ENCODE data around the gene TM9SF3. TPM values are rescaled to one million over a fixed set of nuclear protein-coding genes. Genes with fewer than 3 reads are reported as not detected.

TM9SF3 gene
- total RNA-seq, 2 donors from 2014 or later, result 74.1 to 165 TPM

DNA sequence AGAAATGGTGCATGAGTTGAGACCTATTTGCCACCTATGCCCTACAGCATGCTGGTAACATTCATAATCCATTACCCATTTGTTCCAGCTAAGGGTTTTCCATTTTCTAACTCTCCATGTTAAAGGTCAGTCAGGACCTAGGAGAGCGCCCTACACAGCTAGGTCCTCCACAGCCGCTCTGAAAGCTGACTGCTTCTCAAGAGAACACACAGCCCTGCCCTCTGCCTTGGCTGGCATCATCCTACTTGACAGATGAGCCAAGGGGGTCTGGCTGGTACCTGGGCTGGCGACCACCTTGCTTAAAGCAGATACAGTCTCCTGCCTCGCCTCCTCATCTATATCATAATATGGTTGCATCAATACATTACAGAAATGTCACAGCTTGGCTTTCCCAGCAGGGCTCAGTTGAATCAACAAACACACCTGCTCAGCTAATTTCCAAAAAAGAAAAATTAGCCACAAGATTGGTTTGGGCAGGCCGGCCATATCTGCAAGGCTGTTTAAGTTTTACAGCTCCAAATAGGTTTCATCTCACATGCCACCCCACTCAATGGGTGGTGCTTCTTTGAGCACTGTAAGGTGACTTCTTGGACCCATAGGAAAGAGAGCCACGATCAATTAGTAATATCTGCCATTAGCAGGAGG, 90.4 kb downstream of the TM9SF3 start:
- TF ChIP-seq POLR2A (IDR thresholded peaks at IDR 0.05) (no peak), POLR2AphosphoS5 (IDR thresholded peaks at IDR 0.05) (no peak), CTCF (IDR thresholded peaks at IDR 0.05) (no peak)
- Histone ChIP-seq H3K36me3 (no peaks in the 10 kb centered on the region), H3K9me3 (no peaks in the 10 kb centered on the region), H3K27ac (no peak overlapping the region), H3K4me3 (no peak overlapping the region), H3K4me1 (replicated peaks) (no peaks in the 10 kb centered on the region), H3K27me3 (replicated peaks; ENCODE audit: insufficient read depth) (no peaks in the 10 kb centered on the region)
- DNase-seq (ENCODE audit: low spot score), result no peak
- intact Hi-C loops (cut with DNase I), result no loop called here
- 59% methylated on average over 6 of the region's 6 CpGs for WGBS

DNA sequence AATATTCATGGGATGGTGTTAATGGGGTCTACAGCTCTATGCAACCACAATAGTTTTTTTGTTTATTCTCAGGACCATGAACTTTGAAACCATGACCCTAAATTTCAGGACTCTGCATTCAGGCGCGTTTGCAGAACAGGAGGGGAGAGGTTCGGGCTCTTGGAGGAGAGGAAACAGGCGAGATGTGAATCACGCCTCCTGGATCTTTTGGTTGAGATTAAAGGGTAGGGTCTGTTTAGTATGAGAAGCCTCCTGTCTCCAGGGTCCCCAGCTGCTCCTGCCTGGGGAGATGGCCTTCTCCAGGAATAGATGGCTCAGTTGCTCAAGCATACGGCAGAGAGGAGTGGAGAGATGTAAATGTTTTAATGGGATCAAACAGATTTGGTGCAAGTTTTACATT, 91.3 kb downstream of the TM9SF3 start:
- Histone ChIP-seq H3K36me3 (no peaks in the 10 kb centered on the region), H3K9me3 (no peaks in the 10 kb centered on the region), H3K27me3 (replicated peaks; ENCODE audit: insufficient read depth) (no peaks in the 10 kb centered on the region), H3K4me3 (no peak overlapping the region), H3K27ac (no peak overlapping the region), H3K4me1 (replicated peaks) (no peaks in the 10 kb centered on the region)
- 94% methylated on average over 6 of the region's 6 CpGs for WGBS
- DNase-seq (ENCODE audit: low spot score), result no peak
- TF ChIP-seq POLR2A (IDR thresholded peaks at IDR 0.05), result no peak
- TF ChIP-seq POLR2AphosphoS5 (IDR thresholded peaks at IDR 0.05), result no peak
- TF ChIP-seq CTCF (IDR thresholded peaks at IDR 0.05), result no peak
- intact Hi-C loops (cut with DNase I), result no loop called here

GRCh38 chr10:96494694-96495093, 92.1 kb downstream of the TM9SF3 start:
- Histone ChIP-seq H3K9me3 (no peaks in the 10 kb centered on the region), H3K4me3 (no peak overlapping the region), H3K27ac (no peak overlapping the region), H3K27me3 (replicated peaks; ENCODE audit: insufficient read depth) (no peaks in the 10 kb centered on the region), H3K4me1 (replicated peaks) (no peaks in the 10 kb centered on the region), H3K36me3 (no peaks in the 10 kb centered on the region)
- WGBS, result 86% methylated on average over 4 of the region's 4 CpGs
- intact Hi-C loops (cut with DNase I), result no loop called here
- no peak for DNase-seq (ENCODE audit: low spot score)
- TF ChIP-seq POLR2AphosphoS5 (IDR thresholded peaks at IDR 0.05) (no peak), CTCF (IDR thresholded peaks at IDR 0.05) (no peak), POLR2A (IDR thresholded peaks at IDR 0.05) (no peak)

DNA sequence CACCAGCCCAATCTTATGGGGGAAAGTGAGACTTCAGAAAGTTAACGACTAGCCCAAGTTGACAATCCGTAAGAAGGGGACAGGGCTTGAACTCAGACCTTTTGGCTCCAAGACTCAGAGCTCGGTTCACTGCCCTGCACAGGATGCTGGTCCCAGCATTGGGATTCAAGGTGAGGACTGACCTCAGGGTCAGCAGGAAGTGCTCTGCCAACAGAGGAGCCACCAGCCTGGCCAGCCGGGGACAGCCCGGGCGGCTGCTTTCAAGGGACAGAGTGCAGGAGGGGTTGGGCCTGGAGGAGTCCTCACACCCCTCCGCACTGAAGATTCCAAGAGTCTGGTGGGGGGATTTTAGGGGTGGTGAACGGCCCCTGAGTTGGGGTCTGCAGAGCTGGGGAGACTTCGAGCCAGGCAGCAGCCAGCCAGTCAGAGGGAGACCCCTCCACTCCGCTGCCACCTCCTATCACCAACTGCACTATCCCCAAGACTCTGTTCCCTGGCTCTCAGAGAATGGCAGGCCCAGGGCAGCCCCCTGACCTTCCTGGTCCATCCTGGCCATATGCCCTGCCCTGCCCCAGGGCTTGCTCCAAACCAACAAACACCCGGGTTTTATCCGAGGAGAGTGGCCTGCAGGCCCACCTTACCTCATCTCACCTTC, 92.8 kb downstream of the TM9SF3 start:
- WGBS, result 92% methylated on average over 12 of the region's 12 CpGs
- TF ChIP-seq CTCF (IDR thresholded peaks at IDR 0.05) (no peak), POLR2A (IDR thresholded peaks at IDR 0.05) (no peak), POLR2AphosphoS5 (IDR thresholded peaks at IDR 0.05) (no peak)

GRCh38 chr10:96493254-96493653, 93.6 kb downstream of the TM9SF3 start:
- Histone ChIP-seq H3K27ac (no peak overlapping the region), H3K27me3 (replicated peaks; ENCODE audit: insufficient read depth) (no peaks in the 10 kb centered on the region), H3K4me1 (replicated peaks) (no peaks in the 10 kb centered on the region), H3K4me3 (no peak overlapping the region), H3K36me3 (no peaks in the 10 kb centered on the region), H3K9me3 (no peaks in the 10 kb centered on the region)
- 97% methylated on average over 2 of the region's 2 CpGs for WGBS
- intact Hi-C loops (cut with DNase I), result no loop called here
- no peak for DNase-seq (ENCODE audit: low spot score)
- no peak for TF ChIP-seq CTCF (IDR thresholded peaks at IDR 0.05)

More for the DNA sequence above, 92.8 kb downstream of the TM9SF3 start:
- Histone ChIP-seq H3K27ac (no peak overlapping the region), H3K4me3 (no peak overlapping the region), H3K36me3 (no peaks in the 10 kb centered on the region), H3K4me1 (replicated peaks) (no peaks in the 10 kb centered on the region), H3K27me3 (replicated peaks; ENCODE audit: insufficient read depth) (no peaks in the 10 kb centered on the region), H3K9me3 (no peaks in the 10 kb centered on the region)
- intact Hi-C loops (cut with DNase I), result no loop called here
- DNase-seq (ENCODE audit: low spot score), result no peak
